NCI-H510A treated with DMSO at 0.1 percent for 48 hours (cell line): Measurements from ENCODE around the gene PIGB.
"Not testable (repeated sequence)": the region's sequence is repeated elsewhere in the genome, so short reads cannot be mapped to it uniquely, and the experiment has no call there.

Experiments used
- DNase-seq: peaks from one replicate; lab custom pipeline; 2025; lab: John Stamatoyannopoulos, UW

The PIGB gene

DNA sequence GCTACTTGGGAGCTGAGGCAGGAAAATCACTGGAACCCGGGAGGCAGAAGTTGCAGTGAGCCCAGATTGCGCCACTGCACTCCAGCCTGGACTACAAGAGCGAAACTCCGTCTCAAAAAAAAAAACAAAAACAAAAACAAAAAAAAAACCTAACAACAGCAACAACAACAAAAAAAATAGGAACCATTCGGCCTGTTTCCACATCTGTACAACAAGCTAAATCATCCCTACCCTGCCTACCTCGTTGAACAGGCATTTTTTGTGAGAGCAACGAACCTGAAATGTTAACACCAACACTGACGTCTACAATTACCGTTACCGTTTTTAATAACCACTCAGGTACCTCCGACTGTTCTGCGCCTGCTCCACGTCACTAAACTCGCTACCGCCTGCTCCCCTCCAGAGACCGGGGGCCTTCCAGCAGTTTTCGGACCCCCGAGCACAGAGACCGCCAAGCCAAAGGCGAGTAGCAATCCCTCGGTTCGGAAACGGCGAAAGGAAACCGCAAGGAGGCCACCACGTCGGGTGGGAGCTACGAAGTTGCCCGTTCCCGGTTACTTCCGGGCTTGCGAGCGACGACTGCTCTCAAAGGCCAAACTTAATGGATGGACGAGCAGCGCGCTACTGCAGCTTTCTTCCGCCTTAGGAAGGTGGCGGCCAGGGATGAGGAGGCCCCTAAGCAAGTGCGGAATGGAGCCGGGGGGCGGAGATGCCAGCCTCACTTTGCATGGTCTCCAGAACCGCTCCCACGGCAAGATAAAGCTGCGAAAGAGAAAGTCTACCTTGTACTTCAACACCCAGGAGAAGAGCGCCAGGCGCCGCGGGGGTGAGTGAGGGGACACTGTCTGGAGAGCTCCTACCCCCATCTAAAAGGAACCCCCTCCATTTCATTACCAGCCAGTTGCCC lies at the start of gene PIGB, which contains the start of gene PIGBOS1:
PIGB (plus strand) TSS at position 635 of the 907 bp plus-strand sequence; CDS start at position 664, 29 bp downstream.
PIGBOS1 (minus strand) TSS at position 536 of the 907 bp plus-strand sequence. CDS start 1,331 bp downstream, outside the sequence.
- peak; percentile 75 for DNase-seq

GRCh38 chr15:55270291-55270690 lies 48.7 kb upstream of the PIGB start:
- DNase-seq = no peak

DNA sequence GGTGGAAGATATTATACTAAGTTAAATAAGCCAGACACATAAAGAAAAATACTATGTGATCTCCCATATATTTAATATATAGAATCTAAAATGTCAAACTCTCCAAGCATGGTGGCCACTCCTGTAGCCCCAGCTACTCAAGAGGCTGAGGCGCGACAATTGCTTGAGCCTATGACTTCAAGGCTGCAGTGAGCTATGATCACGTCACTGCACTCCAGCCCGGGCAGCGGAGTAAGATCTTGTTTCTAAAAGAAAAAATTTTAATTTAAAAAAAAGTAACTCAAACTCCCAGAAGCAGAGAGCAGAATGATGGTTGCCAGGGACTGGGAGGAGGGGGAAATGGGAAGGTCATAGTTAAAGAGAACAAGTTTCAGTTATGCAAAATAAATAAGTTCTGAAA lies 42.7 kb upstream of the PIGB start:
- no peak for DNase-seq

- no peak for DNase-seq
These were observed 41.9 kb upstream of the PIGB start for GRCh38 chr15:55277116-55277564.

DNA sequence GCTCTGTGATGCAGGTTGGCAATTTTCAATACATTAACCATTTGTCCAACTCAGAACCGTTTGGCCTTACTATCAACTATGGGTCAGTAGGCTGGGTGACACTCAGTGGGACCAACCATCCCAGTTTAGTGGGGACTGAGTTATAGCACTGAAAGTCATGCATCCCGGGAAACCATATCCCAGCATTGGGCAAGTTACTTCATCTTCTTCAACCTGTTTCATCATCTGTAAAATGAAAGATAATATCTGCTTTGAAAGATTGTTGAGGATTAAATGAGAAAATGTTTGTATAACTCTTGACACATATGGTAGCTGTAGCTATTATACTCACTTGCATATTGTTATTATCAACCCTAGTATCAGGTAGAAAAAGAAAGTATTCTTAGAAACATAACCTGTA lies 41.3 kb upstream of the PIGB start:
- no peak for DNase-seq

DNA sequence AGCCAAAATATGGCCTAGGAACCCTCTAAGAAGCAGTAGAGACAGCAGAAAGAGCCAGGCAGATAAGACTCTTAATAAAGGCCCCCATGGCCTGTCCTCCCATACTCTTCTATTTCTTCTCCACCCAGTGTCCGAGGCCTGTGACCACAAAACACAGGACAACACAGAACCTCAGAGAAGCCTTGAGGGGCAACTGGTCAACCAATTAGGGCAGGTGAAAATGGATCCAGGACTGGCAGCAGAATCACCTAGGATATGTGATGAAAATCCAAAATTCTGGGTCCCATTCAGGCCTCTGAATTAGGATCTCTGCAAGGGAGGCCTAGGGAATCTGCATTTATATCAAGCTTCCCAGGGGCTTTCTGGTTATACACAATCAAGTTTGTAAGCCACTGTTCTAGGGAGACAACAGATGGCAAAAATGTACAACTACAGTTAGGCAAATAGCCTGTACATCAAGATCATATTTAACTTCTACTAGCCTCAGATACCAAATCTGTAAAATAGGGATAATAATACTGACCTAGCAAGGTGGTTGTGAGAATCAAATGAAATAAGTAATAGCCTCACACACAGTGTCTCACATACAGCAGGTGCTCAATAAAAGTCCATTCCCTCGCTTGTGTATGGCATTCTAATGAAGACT lies 39.8 kb upstream of the PIGB start:
- DNase-seq = no peak

- no peak for DNase-seq
These were observed 39.2 kb upstream of the PIGB start for GRCh38 chr15:55279746-55280351.

- not testable (repeated sequence) for DNase-seq
These were observed 38.4 kb upstream of the PIGB start for GRCh38 chr15:55280589-55280988.

- no peak for DNase-seq
These were observed 37.3 kb upstream of the PIGB start for GRCh38 chr15:55281517-55282228.

- no peak for DNase-seq
These were observed 36.7 kb upstream of the PIGB start for GRCh38 chr15:55282284-55282833.

DNA sequence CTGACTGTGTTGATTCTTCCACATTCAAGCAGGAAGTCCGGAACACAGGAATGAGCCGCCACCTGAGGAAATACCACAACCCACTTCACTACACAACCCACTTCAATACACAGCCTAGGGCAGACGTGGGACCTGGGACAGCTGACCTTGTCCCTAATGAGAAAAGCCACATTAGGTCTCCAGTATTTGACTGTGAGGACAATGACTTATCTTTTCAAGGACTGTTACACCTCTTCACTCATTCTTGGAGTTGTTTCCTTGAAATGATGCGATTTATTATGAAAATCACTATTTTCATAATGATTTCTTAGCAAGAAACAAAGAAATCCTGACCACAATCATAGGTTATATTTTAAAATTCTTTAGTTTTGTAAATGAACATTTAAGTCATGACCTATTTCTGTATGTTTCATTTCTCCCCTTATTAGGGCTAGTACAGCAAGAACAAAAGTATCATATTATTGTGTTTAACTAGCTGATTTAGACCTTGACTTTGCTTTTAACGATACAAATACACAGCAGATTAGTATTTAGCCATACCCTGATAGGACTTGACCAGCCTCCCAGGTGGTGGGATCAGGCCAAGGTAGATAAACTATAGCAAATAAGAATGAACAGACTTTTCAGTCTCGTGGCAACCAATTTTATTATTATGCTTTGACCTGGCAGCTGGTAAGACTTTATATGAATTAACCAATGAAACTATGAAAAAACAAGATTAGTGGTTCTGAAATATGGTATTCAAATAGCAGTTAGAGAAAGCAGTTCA lies 35.5 kb upstream of the PIGB start:
- no peak for DNase-seq

DNA sequence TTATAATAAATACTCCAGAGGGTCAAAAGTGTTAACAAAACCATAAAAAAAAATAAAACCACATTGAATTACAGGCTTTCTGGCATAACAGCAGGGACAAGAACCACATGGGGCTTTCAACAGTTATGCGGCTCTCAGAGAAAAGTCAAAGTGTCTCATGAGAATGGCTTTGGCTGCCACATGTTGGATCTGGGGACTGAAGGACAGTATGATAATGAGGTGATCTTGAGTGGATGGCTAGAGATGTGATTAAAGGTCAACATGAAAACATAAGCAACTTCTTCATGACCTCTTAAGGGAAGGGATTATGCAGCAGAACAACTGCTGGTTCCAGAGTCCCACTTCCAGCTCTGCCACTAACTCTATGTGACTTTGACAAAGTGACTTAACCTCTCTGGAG lies 34.6 kb upstream of the PIGB start:
- no peak for DNase-seq

- not testable (repeated sequence) for DNase-seq
These were observed 32.4 kb upstream of the PIGB start for GRCh38 chr15:55286442-55287189.

- DNase-seq = no peak
These were observed 30.9 kb upstream of the PIGB start for GRCh38 chr15:55288006-55288717.

DNA sequence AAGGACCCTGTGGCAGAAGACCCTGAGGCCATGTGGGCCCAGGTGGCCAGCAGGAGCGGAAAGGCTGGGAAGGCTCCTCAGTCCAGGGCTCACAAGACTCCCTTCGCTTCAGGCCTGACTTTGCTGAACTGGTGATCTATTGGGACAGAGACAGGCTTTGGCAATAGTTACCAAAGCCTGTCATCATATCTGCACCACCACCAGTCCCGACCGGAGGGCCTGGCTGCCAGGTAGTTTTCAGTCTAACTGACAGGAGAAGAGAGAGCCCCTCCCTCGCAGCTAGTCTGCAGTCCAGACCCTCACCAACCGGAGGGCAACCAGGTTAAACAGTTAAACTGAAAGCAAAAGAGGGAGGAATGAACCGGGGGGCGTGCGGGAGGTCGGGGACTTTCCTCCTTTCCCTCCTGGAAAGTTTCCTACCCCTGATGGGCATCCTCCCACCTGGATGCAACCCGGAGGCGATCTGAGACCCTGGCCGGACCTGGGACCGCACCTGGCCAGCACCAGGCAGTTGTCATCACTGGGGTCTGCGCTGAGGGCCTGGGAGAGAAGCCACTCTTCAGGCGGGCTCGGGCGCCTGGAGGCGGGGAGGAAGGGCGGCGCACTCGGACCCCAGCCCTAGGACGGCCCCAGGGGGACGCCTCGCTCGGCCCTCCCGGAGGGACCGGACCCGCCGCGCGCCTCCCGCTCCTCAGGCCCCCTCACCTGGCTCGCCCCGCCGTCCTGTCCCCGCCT lies 29.8 kb upstream of the PIGB start:
- DNase-seq = peak; percentile 1

GRCh38 chr15:55289746-55290527 lies 29.1 kb upstream of the PIGB start, which contains the start of gene RAB27A:
Gene RAB27A, minus strand, starts transcription at chr15:55289813. Its CDS starts 54,879 bp downstream, at chr15:55234934.
- DNase-seq = peak; percentile 3

GRCh38 chr15:55290528-55291057 lies 28.4 kb upstream of the PIGB start:
- peak; percentile 64 for DNase-seq

DNA sequence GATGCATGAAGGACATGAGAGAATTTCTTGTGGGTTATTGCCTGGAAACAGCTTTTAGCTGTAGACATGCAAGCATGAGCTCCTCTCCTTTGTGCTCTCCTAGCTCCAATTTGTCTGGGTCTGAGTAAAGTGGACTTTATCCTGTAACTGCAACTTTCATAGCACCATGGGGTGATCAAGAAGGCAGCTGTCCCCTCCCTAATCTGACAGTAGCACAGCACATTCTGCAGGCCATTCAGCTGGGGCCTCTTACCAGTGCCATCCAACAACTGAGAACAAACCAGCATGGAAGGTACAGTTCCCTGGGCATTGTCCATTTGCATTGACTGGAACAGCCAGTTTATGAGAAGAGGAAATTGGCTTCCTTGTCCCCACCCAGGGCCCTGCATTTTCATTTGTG lies 21.7 kb upstream of the PIGB start:
- DNase-seq = no peak
